HG02759 (cell line): ENCODE results near the gene ARHGEF6.
A peak's percentile ranks its signal among the peaks of the same experiment; 100 is the strongest.

ENCODE experiments used
- ATAC-seq: cut with Tn5 transposase; IDR thresholded peaks from one replicate; pipeline ENCODE4 v1.9.1; 2021; ENCODE audit warnings: mild to moderate bottlenecking, moderate library complexity; ENCODE audit not compliant: unreplicated experiment

Gene ARHGEF6

GRCh38 chrX:136694431-136695087, 86.2 kb downstream of the ARHGEF6 start:
- ATAC-seq: peak; percentile 79

GRCh38 chrX:136692271-136692670, 88.5 kb downstream of the ARHGEF6 start:
- no peak for ATAC-seq

- no peak for ATAC-seq
These were observed 89.5 kb downstream of the ARHGEF6 start for GRCh38 chrX:136691028-136691809.

GRCh38 chrX:136689436-136689835, 91.3 kb downstream of the ARHGEF6 start:
- ATAC-seq: no peak

- ATAC-seq: no peak
These were observed 93.3 kb downstream of the ARHGEF6 start for GRCh38 chrX:136687457-136687856.

GRCh38 chrX:136684120-136684519, 96.6 kb downstream of the ARHGEF6 start:
- ATAC-seq: no peak

GRCh38 chrX:136679531-136679930, 101.2 kb downstream of the ARHGEF6 start:
- ATAC-seq: no peak

- no peak for ATAC-seq
These were observed 106.3 kb downstream of the ARHGEF6 start for GRCh38 chrX:136674270-136674985.

GRCh38 chrX:136671006-136671610, 109.6 kb downstream of the ARHGEF6 start:
- peak; percentile 39 for ATAC-seq

GRCh38 chrX:136667446-136668168, 113.1 kb downstream of the ARHGEF6 start:
- ATAC-seq: no peak

- ATAC-seq: peak; percentile 52
These were observed 114.6 kb downstream of the ARHGEF6 start for GRCh38 chrX:136666088-136666487.

GRCh38 chrX:136665258-136665900, 115.4 kb downstream of the ARHGEF6 start:
- ATAC-seq: peak; percentile 70

GRCh38 chrX:136662976-136663375, 117.8 kb downstream of the ARHGEF6 start:
- ATAC-seq: no peak

- no peak for ATAC-seq
These were observed 118.6 kb downstream of the ARHGEF6 start for GRCh38 chrX:136662104-136662503.

GRCh38 chrX:136660896-136661295, 119.8 kb downstream of the ARHGEF6 start:
- ATAC-seq: no peak

- ATAC-seq: no peak
These were observed 121.6 kb downstream of the ARHGEF6 start for GRCh38 chrX:136659174-136659573.

GRCh38 chrX:136658151-136658550, 122.6 kb downstream of the ARHGEF6 start:
- ATAC-seq: no peak

GRCh38 chrX:136656361-136656964, 124.3 kb downstream of the ARHGEF6 start:
- ATAC-seq: no peak

- no peak for ATAC-seq
These were observed 127.7 kb downstream of the ARHGEF6 start for GRCh38 chrX:136652822-136653723.
